ENCODE data around the gene H2BK1. TPM values are rescaled to one million over a fixed set of nuclear protein-coding genes. Genes with fewer than 3 reads are reported as not detected.

The H2BK1 gene
- total RNA-seq, 1 donor from 2014 or later: not detected

DNA sequence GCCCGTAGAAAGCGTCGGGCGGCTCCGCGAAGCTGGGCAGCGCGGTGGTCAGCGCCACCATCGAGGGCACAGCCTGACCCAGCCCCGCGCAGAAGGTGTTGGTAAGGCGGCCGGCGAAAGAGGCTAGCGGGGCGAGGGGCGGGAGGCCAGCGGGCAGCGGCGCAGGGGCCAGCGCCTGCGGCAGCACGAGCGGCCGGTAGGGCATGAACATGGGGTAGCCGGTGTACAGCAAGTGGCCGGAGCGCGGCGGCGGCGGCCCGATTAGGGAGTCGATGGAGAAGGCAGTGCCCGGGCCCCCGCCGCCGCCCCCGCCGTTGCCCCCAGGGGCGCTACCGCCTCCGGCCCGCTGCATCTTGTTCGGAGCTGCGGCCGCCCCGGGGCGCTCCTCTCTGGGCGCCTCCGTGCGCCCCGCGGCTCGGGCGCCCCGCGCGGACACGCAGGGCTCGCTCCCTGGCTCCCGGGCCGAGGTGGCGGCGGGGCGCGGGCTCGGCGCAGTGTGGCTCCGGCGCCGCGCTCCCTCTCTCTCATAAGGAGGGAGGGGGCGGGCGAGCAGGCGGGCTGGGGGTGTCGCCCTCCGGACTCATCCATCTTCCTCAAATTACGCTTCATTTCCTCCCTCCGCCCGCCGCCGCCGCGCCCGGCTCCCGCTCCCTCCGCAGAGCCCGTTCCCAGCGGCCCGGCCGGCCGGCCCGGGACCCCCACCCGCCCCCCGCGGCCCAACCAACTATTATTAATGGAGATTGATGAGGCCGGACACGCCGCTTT lies 42.9 kb downstream of the H2BK1 start, which contains the start of gene GBX1:
TSS of gene GBX1 (minus strand) at position 498 of the 765 bp plus-strand sequence. CDS start at position 352, 146 bp downstream.
- Histone ChIP-seq H3K4me1 (peaks cover 18% of the 10 kb centered on the region), H3K9me3 (no peaks in the 10 kb centered on the region), H3K27ac (no peak within 1 kb of the TSS), H3K36me3 (no peaks in the 10 kb centered on the region), H3K27me3 (peaks cover 17% of the 10 kb centered on the region), H3K4me3 (peak within 1 kb of the TSS; percentile 38 to 49)
- TF ChIP-seq, protein P1, sequence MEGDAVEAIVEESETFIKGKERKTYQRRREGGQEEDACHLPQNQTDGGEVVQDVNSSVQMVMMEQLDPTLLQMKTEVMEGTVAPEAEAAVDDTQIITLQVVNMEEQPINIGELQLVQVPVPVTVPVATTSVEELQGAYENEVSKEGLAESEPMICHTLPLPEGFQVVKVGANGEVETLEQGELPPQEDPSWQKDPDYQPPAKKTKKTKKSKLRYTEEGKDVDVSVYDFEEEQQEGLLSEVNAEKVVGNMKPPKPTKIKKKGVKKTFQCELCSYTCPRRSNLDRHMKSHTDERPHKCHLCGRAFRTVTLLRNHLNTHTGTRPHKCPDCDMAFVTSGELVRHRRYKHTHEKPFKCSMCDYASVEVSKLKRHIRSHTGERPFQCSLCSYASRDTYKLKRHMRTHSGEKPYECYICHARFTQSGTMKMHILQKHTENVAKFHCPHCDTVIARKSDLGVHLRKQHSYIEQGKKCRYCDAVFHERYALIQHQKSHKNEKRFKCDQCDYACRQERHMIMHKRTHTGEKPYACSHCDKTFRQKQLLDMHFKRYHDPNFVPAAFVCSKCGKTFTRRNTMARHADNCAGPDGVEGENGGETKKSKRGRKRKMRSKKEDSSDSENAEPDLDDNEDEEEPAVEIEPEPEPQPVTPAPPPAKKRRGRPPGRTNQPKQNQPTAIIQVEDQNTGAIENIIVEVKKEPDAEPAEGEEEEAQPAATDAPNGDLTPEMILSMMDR (IDR thresholded peaks at IDR 0.05): no peak
- TF ChIP-seq POLR2AphosphoS5 (IDR thresholded peaks at IDR 0.05; ENCODE audit: insufficient read depth in 1 of 2, low read depth in 1 of 2) (no peak), POLR2A (IDR thresholded peaks at IDR 0.05) (no peak)
- intact Hi-C loops (cut with DNase I): no loop called here
- no peak for DNase-seq (ENCODE audit: extremely low spot score in 2 of 2)

DNA sequence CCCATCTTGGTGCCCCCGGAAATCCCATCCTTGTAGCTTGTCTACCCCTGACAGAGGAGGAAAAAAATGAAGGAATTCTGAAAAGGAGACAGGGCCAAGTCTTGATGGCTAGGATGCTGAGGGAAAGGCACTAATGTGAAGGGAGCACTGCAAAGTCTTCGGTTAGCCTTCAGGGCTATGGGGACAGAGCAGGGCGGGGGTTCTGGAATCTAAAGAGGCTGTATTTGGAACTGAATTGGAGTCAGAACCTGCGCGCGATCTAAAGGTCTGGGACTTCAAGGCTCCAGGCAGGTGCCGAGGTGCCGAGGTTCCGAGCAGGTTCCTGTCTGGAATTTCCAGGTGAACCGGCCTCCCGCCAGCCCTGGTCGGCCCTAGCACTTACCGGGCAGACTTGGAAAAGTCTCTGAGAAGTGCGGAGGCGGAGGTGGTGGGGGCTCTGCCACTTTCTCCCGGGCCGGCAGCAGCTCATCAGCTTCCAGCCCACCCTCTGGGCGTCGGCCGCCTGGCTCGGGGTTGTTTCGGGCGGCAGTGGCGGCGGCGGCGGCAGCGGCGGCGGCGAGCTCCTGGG lies 43.6 kb downstream of the H2BK1 start:
- peaks cover 18% of the 10 kb centered on the region for H3K4me1 ChIP-seq
- H3K9me3 ChIP-seq: no peaks in the 10 kb centered on the region
- intact Hi-C loops (cut with DNase I): no loop called here
- no peaks in the 10 kb centered on the region for H3K36me3 ChIP-seq
- TF ChIP-seq POLR2A (IDR thresholded peaks at IDR 0.05): no peak
- TF ChIP-seq, protein P1 (IDR thresholded peaks at IDR 0.05): no peak
- no peak for TF ChIP-seq POLR2AphosphoS5 (IDR thresholded peaks at IDR 0.05; ENCODE audit: insufficient read depth in 1 of 2, low read depth in 1 of 2)
- H3K27ac ChIP-seq: no peak overlapping the region
- no peak for DNase-seq (ENCODE audit: extremely low spot score in 2 of 2)
- peaks cover 17% of the 10 kb centered on the region for H3K27me3 ChIP-seq
- H3K4me3 ChIP-seq: peak overlapping the region; percentile 38 to 49

DNA sequence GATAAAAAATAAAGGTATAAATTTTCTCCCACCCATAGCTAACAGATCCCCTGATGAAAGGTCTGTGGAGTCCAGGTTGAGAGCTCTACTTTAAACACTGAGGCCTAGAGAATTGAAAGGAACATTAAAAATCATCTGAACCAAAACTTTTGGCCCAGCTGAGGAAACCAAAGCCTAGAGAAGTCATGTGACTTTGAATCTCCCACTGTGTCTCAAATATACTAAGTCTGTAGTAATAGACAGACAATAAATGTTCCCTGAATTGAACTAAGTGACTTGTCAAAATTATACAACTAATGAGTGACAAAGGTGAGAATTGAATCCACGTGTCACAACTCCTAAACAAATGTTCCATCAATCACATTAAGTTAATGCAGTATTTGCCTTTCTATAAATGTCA lies 48.5 kb downstream of the H2BK1 start:
- H3K4me1 ChIP-seq: peaks cover 3% of the 10 kb centered on the region
- intact Hi-C loops (cut with DNase I): no loop called here
- H3K36me3 ChIP-seq: no peaks in the 10 kb centered on the region
- no peak for DNase-seq (ENCODE audit: extremely low spot score in 2 of 2)
- H3K27ac ChIP-seq: no peak overlapping the region
- TF ChIP-seq POLR2AphosphoS5 (IDR thresholded peaks at IDR 0.05; ENCODE audit: insufficient read depth in 1 of 2, low read depth in 1 of 2) (no peak), POLR2A (IDR thresholded peaks at IDR 0.05) (no peak)
- TF ChIP-seq, protein P1 (IDR thresholded peaks at IDR 0.05): no peak
- no peaks in the 10 kb centered on the region for H3K9me3 ChIP-seq
- H3K27me3 ChIP-seq: peaks cover 11% of the 10 kb centered on the region
- H3K4me3 ChIP-seq: no peak overlapping the region

MicroRNAs encoded within 50 kb of the gene (microRNA counts, 767-probe panel; counts per million panel counts)
- microRNA hsa-miR-671-3p (238 to 261 counts per million in 2 donors), microRNA hsa-miR-671-5p (238 to 261 counts per million in 2 donors)

Other genes with a start within 250 kb of the H2BK1 start
- gene KCNH2, start 232.2 kb downstream of the H2BK1 start, total RNA-seq: 6.4 TPM
- 22.8 TPM for gene NOS3, start 219.5 kb downstream of the H2BK1 start, total RNA-seq
- gene ATG9B, start 186.0 kb downstream of the H2BK1 start, total RNA-seq: 34.1 TPM
- gene ABCB8, start 182.0 kb downstream of the H2BK1 start, total RNA-seq: 38.3 TPM
- 3.7 TPM for gene ASIC3, start 162.0 kb downstream of the H2BK1 start, total RNA-seq
- 4.2 TPM for gene CDK5, start 152.6 kb downstream of the H2BK1 start, total RNA-seq
- gene SLC4A2, start 150.9 kb downstream of the H2BK1 start, total RNA-seq: 66.5 TPM
- gene FASTK, start 129.7 kb downstream of the H2BK1 start, total RNA-seq: 60.2 TPM
- 40.3 TPM for gene TMUB1, start 127.0 kb downstream of the H2BK1 start, total RNA-seq
- 98.2 TPM for gene AGAP3, start 124.0 kb downstream of the H2BK1 start, total RNA-seq
- gene GBX1, start 42.8 kb downstream of the H2BK1 start, total RNA-seq: not detected
- not detected for gene ASB10, start 23.2 kb downstream of the H2BK1 start, total RNA-seq
- gene ABCF2, start 16.7 kb upstream of the H2BK1 start, total RNA-seq: 25.3 TPM
- gene CHPF2, start 22.0 kb upstream of the H2BK1 start, total RNA-seq: 28.0 TPM
- 39.8 TPM for gene SMARCD3, start 38.2 kb upstream of the H2BK1 start, total RNA-seq
- gene NUB1, start 131.3 kb upstream of the H2BK1 start, total RNA-seq: 46.2 TPM
- 19.4 TPM for gene WDR86, start 199.6 kb upstream of the H2BK1 start, total RNA-seq
- not detected for gene CRYGN, start 229.7 kb upstream of the H2BK1 start, total RNA-seq

All from vagina (tissue), 2 donors.